ENCODE results near the gene SNRNP48. TPM values are rescaled to one million over a fixed set of nuclear protein-coding genes. Genes with fewer than 3 reads are reported as not detected.

Gene SNRNP48
- total RNA-seq, 1 experiment from 2014 or later: 17.6 TPM

GRCh38 chr6:7624796-7625710, 35.1 kb downstream of the SNRNP48 start (continued):
- TF ChIP-seq PRDM15 (CRISPR knock-in tag; IDR thresholded peaks at IDR 0.05): no peak
- no peak for TF ChIP-seq ATF3 (CRISPR knock-in tag; conservative IDR thresholded peaks at IDR 0.05)

DNA sequence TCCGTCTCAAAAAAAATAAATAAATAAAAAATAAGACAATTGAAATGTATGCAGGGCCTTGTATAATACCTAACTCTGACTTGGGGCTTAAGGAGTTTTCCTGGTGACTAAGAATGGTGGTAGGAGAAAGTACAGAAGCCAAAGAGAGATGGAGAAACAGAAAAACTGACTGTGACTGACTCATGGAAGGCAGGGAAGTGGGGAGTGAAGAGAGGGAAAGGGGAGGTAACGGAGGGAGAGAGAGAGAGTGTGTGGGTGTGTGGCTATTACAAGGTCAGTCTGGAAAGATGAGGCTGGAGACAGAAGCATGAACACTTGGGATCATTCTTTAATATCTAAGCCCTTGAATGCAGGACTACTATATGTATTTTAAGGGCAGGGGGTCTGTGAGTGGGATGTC, 38.5 kb downstream of the SNRNP48 start:
- no peak overlapping the region for H3K4me3 Mint-ChIP-seq
- ChIA-PET CTCF (no interaction called here), POLR2A (no interaction called here)
- no peaks in the 10 kb centered on the region; the same call in 1 of the 2 replicates for H3K9me3 Mint-ChIP-seq
- peaks cover 18% of the 10 kb centered on the region for H3K4me1 Mint-ChIP-seq
- H3K36me3 Mint-ChIP-seq: no peaks in the 10 kb centered on the region
- ATAC-seq: no peak
- no peak overlapping the region for H3K27ac Mint-ChIP-seq
- no peak for DNase-seq (ENCODE audit: low spot score)
- no peaks in the 10 kb centered on the region; the same call in 1 of the 2 replicates for H3K27me3 Mint-ChIP-seq (ENCODE audit: low read depth)
- TF ChIP-seq JAZF1 (CRISPR knock-in tag; IDR thresholded peaks at IDR 0.05) (no peak), PRRX2 (CRISPR knock-in tag; IDR thresholded peaks at IDR 0.05) (no peak), E2F4 (CRISPR knock-in tag; IDR thresholded peaks at IDR 0.05; ENCODE audit: borderline replicate concordance, low read depth) (no peak), ZNF671 (CRISPR knock-in tag; IDR thresholded peaks at IDR 0.05) (no peak)
- TF ChIP-seq, protein P1, sequence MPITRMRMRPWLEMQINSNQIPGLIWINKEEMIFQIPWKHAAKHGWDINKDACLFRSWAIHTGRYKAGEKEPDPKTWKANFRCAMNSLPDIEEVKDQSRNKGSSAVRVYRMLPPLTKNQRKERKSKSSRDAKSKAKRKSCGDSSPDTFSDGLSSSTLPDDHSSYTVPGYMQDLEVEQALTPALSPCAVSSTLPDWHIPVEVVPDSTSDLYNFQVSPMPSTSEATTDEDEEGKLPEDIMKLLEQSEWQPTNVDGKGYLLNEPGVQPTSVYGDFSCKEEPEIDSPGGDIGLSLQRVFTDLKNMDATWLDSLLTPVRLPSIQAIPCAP (CRISPR knock-in tag; IDR thresholded peaks at IDR 0.05): no peak

- CTCF ChIA-PET: no interaction called here
- POLR2A ChIA-PET: no interaction called here
- H3K9me3 Mint-ChIP-seq: no peaks in the 10 kb centered on the region; the same call in 1 of the 2 replicates
- no peak overlapping the region for H3K27ac Mint-ChIP-seq
- no peak for ATAC-seq
- peaks cover 15% of the 10 kb centered on the region for H3K4me1 Mint-ChIP-seq
- no peaks in the 10 kb centered on the region for H3K36me3 Mint-ChIP-seq
- no peaks in the 10 kb centered on the region; the same call in 1 of the 2 replicates for H3K27me3 Mint-ChIP-seq (ENCODE audit: low read depth)
- H3K4me3 Mint-ChIP-seq: no peak overlapping the region
- DNase-seq (ENCODE audit: low spot score): no peak
- TF ChIP-seq HMGXB4 (CRISPR knock-in tag; IDR thresholded peaks at IDR 0.05) (no peak), MYBL2 (CRISPR knock-in tag; IDR thresholded peaks at IDR 0.05) (no peak), ZBTB43 (CRISPR knock-in tag; IDR thresholded peaks at IDR 0.05) (no peak), ATF3 (CRISPR knock-in tag; conservative IDR thresholded peaks at IDR 0.05) (no peak), ZNF138 (CRISPR knock-in tag; conservative IDR thresholded peaks at IDR 0.05) (no peak), SMAD4 (CRISPR knock-in tag; IDR thresholded peaks at IDR 0.05) (no peak), CTCF (IDR thresholded peaks at IDR 0.05) (no peak), GRHL2 (CRISPR knock-in tag; IDR thresholded peaks at IDR 0.05; ENCODE audit: insufficient replicate concordance, severe bottlenecking) (no peak), MXD4 (CRISPR knock-in tag; IDR thresholded peaks at IDR 0.05; ENCODE audit: borderline replicate concordance) (no peak), PRRX2 (CRISPR knock-in tag; IDR thresholded peaks at IDR 0.05) (no peak), ZNF121 (CRISPR knock-in tag; IDR thresholded peaks at IDR 0.05) (no peak)
- TF ChIP-seq, protein P2, sequence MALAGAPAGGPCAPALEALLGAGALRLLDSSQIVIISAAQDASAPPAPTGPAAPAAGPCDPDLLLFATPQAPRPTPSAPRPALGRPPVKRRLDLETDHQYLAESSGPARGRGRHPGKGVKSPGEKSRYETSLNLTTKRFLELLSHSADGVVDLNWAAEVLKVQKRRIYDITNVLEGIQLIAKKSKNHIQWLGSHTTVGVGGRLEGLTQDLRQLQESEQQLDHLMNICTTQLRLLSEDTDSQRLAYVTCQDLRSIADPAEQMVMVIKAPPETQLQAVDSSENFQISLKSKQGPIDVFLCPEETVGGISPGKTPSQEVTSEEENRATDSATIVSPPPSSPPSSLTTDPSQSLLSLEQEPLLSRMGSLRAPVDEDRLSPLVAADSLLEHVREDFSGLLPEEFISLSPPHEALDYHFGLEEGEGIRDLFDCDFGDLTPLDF (CRISPR knock-in tag; IDR thresholded peaks at IDR 0.05): no peak
Observed at GRCh38 chr6:7628909-7629308, 38.9 kb downstream of the SNRNP48 start.
